ENCODE results near the gene FLT3LG. TPM values are rescaled to one million over a fixed set of nuclear protein-coding genes. Genes with fewer than 3 reads are reported as not detected.
A peak's percentile ranks its signal among the peaks of the same experiment; 100 is the strongest.

Gene FLT3LG
- total RNA-seq, 1 donor from 2014 or later, result 3.0 TPM

DNA sequence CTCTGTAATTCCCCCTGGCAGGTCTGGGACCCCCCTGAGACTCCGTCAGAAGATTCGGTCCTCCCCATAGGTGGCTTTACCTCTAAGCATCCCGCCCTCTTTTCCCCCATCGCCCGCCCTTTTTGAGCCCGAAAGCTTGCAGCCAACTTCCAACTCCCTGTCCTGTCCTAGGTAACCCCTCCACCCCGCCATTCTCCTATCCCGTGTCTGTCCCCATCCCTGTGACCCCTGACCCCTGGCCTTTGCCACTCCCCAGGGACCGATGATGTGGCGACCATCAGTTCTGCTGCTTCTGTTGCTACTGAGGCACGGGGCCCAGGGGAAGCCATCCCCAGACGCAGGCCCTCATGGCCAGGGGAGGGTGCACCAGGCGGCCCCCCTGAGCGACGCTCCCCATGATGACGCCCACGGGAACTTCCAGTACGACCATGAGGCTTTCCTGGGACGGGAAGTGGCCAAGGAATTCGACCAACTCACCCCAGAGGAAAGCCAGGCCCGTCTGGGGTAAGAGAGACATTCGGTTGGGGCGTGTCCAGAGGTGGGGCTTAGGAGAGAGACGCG, 54.3 kb downstream of the FLT3LG start:
- Histone ChIP-seq H3K4me3 (ENCODE audit: low read depth, low read length) (peak overlapping the region; percentile 55), H3K27me3 (ENCODE audit: control insufficient read depth, insufficient read depth, low read length) (no peaks in the 10 kb centered on the region), H3K36me3 (ENCODE audit: control insufficient read depth, insufficient read depth, low read length) (no peaks in the 10 kb centered on the region)
- TF ChIP-seq CTCF (IDR thresholded peaks at IDR 0.05; ENCODE audit: insufficient read depth, low read length, poor library complexity, severe bottlenecking), result no peak
- DNase-seq (ENCODE audit: low read depth), result no peak

- Histone ChIP-seq H3K27me3 (ENCODE audit: control insufficient read depth, insufficient read depth, low read length) (no peaks in the 10 kb centered on the region), H3K4me3 (ENCODE audit: low read depth, low read length) (no peak overlapping the region), H3K36me3 (ENCODE audit: control insufficient read depth, insufficient read depth, low read length) (no peaks in the 10 kb centered on the region)
- no peak for DNase-seq (ENCODE audit: low read depth)
- no peak for TF ChIP-seq CTCF (IDR thresholded peaks at IDR 0.05; ENCODE audit: insufficient read depth, low read length, poor library complexity, severe bottlenecking)
These were observed 56.7 kb downstream of the FLT3LG start for GRCh38 chr19:49530708-49531107.

DNA sequence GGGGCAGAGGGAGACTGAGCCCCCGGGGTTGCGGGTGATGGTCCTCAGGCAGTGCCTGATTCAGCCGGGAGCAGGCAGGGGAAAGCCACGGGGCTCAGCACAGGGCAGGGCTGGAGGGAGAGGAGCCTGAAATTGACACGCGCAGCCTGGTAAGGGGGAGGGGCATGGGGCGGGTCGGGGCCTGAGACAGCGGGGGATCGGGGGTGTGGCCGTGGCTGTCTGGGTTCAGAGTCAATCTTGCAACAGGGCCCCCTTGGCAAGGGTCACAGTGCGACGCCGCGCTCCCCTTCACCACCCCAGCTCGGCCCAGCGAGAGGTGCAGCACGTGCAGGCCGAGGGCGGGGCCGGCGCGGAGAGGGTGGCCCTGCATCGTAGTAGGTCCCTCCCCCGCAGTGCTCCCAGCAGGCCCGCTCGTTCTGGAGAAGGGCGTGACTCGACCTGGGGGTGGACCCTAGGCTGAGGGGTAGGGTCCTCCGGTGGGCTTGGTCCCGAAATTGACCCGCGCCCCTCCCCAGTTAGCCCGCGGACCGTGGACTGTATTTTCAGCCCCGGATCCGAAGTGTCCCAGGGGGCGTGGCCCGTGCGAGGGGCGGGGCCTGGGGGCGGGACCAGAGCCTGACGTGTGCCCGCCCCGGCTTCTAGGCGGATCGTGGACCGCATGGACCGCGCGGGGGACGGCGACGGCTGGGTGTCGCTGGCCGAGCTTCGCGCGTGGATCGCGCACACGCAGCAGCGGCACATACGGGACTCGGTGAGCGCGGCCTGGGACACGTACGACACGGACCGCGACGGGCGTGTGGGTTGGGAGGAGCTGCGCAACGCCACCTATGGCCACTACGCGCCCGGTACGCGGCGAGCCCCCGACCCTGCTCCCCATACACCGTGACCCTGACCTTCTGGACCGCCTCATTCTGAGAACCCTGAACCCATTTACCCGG, 59.8 kb downstream of the FLT3LG start:
- Histone ChIP-seq H3K36me3 (ENCODE audit: control insufficient read depth, insufficient read depth, low read length) (no peaks in the 10 kb centered on the region), H3K27me3 (ENCODE audit: control insufficient read depth, insufficient read depth, low read length) (no peaks in the 10 kb centered on the region), H3K4me3 (ENCODE audit: low read depth, low read length) (peak overlapping the region; percentile 49)
- peak; percentile 44 for TF ChIP-seq CTCF (IDR thresholded peaks at IDR 0.05; ENCODE audit: insufficient read depth, low read length, poor library complexity, severe bottlenecking)
- DNase-seq (ENCODE audit: low read depth), result no peak

DNA sequence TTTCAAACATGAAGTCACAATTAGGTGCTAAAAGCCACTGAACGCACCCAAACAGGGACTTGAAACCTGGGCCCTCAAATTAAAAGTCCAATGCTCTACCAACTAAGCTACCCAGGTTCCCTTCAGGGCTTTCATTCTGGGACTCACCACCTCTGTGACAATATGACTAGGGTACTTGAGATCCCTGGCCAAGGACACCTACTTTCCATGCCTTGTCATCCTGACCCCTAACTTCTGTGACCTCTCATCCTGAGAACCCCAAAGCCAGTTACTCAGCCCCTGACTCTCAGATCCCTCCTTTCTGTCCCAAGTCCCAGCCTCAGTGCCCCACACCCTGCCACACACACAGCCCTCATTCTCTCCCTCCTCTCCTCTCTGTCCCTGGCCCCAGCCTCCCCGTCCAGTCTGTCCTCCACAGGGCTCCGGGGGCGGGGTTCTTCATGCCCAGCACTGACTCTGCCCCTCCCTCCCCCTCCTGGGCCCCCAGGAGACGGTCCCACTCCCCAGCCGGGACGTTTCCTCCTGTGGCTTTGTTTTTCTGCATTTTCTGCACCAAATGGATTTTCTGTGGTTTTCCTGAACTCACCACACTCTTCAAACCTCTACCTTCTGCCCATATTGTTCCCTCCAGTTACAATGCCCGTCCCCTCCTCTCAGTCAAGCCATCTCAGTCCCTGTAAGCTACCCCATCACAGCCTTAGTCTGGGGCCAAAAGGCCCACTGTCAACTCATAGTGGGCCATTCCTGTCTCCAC, 60.8 kb downstream of the FLT3LG start:
- H3K27me3 ChIP-seq (ENCODE audit: control insufficient read depth, insufficient read depth, low read length), result no peaks in the 10 kb centered on the region
- TF ChIP-seq CTCF (IDR thresholded peaks at IDR 0.05; ENCODE audit: insufficient read depth, low read length, poor library complexity, severe bottlenecking), result no peak
- H3K36me3 ChIP-seq (ENCODE audit: control insufficient read depth, insufficient read depth, low read length), result no peaks in the 10 kb centered on the region
- no peak overlapping the region for H3K4me3 ChIP-seq (ENCODE audit: low read depth, low read length)
- DNase-seq (ENCODE audit: low read depth), result no peak

Other genes starting within 250 kb of the FLT3LG start
- 0.17 and 0.75 TPM in 2 replicates for gene SLC6A16, start 149.0 kb upstream of the FLT3LG start, total RNA-seq
- gene CD37, start 138.8 kb upstream of the FLT3LG start, total RNA-seq, result 0.07 TPM in 1 of 2 replicates, not detected in the other
- gene TEAD2, start 111.8 kb upstream of the FLT3LG start, total RNA-seq, result 49.7 and 52.6 TPM in 2 replicates
- 0.58 TPM in 1 of 2 replicates, not detected in the other for gene DKKL1, start 110.3 kb upstream of the FLT3LG start, total RNA-seq
- 0.07 TPM in 1 of 2 replicates, not detected in the other for gene KASH5, start 86.0 kb upstream of the FLT3LG start, total RNA-seq
- gene PTH2, start 50.8 kb upstream of the FLT3LG start, total RNA-seq, result not detected in 2 replicates
- gene GFY, start 48.8 kb upstream of the FLT3LG start, total RNA-seq, result not detected in 2 replicates
- 0.07 TPM in 1 of 2 replicates, not detected in the other for gene SLC17A7, start 32.7 kb upstream of the FLT3LG start, total RNA-seq
- 101 and 108 TPM in 2 replicates for gene PIH1D1, start 22.4 kb upstream of the FLT3LG start, total RNA-seq
- 21.8 and 32.9 TPM in 2 replicates for gene ALDH16A1, start 21.0 kb upstream of the FLT3LG start, total RNA-seq
- gene RPL13A, start 13.4 kb downstream of the FLT3LG start, total RNA-seq, result 2,967 and 3,596 TPM in 2 replicates
- 3,617 and 3,738 TPM in 2 replicates for gene RPS11, start 22.2 kb downstream of the FLT3LG start, total RNA-seq
- 66.7 and 80.2 TPM in 2 replicates for gene FCGRT, start 38.4 kb downstream of the FLT3LG start, total RNA-seq
- 16.4 and 20.7 TPM in 2 replicates for gene RCN3, start 53.8 kb downstream of the FLT3LG start, total RNA-seq
- 89.4 and 91.4 TPM in 2 replicates for gene NOSIP, start 106.3 kb downstream of the FLT3LG start, total RNA-seq
- 5.4 and 7.2 TPM in 2 replicates for gene PRRG2, start 107.1 kb downstream of the FLT3LG start, total RNA-seq
- gene PRR12, start 117.0 kb downstream of the FLT3LG start, total RNA-seq, result 8.9 and 11.5 TPM in 2 replicates
- gene RRAS, start 165.9 kb downstream of the FLT3LG start, total RNA-seq, result 32.8 and 44.1 TPM in 2 replicates
- gene SCAF1, start 168.0 kb downstream of the FLT3LG start, total RNA-seq, result 38.9 and 51.1 TPM in 2 replicates
- 47.3 and 66.6 TPM in 2 replicates for gene IRF3, start 191.6 kb downstream of the FLT3LG start, total RNA-seq
- 13.9 and 19.8 TPM in 2 replicates for gene BCL2L12, start 191.7 kb downstream of the FLT3LG start, total RNA-seq
- gene PRMT1, start 203.1 kb downstream of the FLT3LG start, total RNA-seq, result 284 and 314 TPM in 2 replicates
- gene ADM5, start 215.4 kb downstream of the FLT3LG start, total RNA-seq, result 1.0 TPM in 2 replicates
- gene CPT1C, start 216.9 kb downstream of the FLT3LG start, total RNA-seq, result 2.7 and 3.4 TPM in 2 replicates